GM12872 (cell line): Measurements from ENCODE around the gene GABRA1.

Experiments
- TF ChIP-seq, protein P1 (sequence below): IDR thresholded peaks from 3 replicates; pipeline ENCODE4 v1.5.1; 2011; ENCODE audit warnings: low read depth, mild to moderate bottlenecking, low read length, moderate library complexity; ENCODE audit not compliant: insufficient read depth

GABRA1 gene

DNA sequence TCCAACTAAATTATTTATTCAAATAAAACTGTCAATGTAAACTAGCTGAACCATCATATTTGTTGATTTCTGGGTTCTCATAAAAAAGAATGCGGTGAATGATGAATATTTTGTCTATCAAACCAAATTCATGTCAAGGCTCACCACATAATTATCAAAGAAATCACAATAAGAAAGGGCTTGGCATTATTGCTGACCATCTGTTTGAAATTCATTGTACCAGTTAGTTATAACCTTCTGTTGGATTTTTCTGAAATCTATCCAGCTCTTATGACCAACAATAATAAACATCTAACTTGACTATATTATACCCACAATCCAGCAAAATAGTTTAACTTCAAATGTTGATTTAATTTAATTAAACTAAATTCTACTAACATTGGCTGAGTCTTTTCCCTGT, 53.1 kb downstream of the GABRA1 start:
- TF ChIP-seq, protein P1, sequence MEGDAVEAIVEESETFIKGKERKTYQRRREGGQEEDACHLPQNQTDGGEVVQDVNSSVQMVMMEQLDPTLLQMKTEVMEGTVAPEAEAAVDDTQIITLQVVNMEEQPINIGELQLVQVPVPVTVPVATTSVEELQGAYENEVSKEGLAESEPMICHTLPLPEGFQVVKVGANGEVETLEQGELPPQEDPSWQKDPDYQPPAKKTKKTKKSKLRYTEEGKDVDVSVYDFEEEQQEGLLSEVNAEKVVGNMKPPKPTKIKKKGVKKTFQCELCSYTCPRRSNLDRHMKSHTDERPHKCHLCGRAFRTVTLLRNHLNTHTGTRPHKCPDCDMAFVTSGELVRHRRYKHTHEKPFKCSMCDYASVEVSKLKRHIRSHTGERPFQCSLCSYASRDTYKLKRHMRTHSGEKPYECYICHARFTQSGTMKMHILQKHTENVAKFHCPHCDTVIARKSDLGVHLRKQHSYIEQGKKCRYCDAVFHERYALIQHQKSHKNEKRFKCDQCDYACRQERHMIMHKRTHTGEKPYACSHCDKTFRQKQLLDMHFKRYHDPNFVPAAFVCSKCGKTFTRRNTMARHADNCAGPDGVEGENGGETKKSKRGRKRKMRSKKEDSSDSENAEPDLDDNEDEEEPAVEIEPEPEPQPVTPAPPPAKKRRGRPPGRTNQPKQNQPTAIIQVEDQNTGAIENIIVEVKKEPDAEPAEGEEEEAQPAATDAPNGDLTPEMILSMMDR = no peak

DNA sequence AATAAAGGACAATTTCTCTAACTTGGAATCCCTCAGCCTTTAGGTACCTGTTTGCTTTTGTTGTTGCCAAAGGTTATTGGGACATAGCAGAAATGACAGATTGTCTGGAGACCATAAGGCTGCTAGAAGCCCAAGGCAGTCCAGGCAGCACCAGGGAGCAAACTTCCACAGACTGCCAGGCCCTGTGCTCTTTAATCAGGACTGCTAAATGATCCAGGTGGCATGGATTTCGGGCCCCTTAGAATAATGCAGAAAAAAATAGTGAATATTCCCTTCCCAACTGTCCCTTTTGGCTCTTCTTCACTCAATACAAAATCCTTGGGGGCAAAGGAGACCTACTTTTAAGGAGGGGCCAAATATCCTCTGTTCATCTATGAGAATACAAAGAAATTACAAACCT, 73.9 kb downstream of the GABRA1 start:
- TF ChIP-seq, protein P1 = no peak

DNA sequence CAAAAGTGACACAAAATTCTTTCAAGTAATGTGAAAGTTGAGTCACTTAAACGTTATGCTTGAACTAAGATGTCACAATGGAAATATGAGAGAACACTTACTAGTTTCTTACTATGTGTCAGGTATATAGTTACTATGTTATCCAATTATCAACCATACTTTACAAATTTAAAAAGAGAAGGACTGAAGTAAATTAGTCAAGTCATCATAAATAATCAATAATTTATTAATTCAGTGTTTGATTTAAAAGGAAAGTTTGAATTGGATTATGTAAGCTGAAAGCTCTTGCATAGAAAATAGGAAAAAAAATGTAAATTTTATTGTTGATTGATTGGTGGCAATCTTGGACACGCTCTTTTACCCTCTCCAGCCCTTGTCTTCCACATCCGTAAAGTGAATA, 76.3 kb downstream of the GABRA1 start:
- TF ChIP-seq, protein P1 = no peak

DNA sequence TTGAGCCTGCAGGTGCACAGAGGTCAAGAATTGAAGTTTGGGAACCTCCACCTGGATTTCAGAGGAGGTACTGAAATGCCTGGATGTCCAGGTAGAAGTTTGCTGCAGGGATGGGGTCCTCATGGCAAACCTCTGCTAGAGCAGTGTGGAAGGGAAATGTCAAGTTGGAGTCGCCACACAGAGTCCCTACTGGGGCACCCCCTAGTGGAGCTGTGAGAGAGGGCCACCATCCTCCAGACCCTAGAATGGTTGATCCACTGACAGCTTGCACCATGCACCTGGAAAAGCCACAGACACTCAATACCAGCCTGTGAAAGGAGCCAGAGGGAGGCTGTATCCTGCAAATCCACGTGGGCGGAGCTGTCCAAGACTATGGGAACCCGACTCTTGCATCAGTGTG, 78.0 kb downstream of the GABRA1 start:
- TF ChIP-seq, protein P1 = peak; percentile 43; the same call in 1 of the 3 replicates

DNA sequence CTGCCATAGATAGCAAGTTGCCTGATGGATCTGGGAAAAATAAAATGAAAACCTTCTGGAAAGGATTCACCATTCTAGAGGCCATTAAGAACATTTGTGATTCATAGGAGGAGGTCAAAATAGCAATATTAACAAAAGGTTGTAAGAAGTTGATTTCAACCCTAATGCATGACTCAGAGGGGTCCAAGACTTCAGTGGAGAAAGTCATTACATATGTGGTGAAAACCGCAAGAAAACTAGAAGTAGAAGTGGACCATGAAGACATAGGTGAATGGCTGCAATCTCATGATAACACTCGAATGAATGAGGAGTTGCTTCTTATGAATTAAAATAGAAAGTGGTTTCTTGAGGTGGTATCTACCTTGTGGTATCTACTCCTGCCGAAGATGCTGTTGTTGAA, 86.6 kb downstream of the GABRA1 start:
- TF ChIP-seq, protein P1 = no peak

DNA sequence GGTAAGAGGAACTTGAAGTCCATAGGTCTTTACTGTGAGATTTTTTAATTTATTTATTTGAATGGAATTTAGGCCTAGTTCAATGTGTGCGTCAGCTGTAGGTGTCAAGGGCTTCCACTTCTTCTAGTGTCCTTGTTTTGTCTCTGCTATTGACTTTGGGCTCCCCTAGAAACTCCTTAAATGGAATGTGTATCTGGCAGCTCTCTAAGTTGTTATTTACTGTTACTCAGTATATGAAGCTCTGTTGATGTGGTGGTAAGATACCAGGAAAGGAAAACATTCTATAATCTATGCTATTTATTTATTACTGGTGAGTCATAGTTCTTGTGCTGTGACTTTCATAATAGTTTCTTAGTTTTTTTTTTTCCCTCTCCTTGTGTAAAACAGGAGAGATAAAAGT, 97.1 kb downstream of the GABRA1 start:
- TF ChIP-seq, protein P1 = no peak

DNA sequence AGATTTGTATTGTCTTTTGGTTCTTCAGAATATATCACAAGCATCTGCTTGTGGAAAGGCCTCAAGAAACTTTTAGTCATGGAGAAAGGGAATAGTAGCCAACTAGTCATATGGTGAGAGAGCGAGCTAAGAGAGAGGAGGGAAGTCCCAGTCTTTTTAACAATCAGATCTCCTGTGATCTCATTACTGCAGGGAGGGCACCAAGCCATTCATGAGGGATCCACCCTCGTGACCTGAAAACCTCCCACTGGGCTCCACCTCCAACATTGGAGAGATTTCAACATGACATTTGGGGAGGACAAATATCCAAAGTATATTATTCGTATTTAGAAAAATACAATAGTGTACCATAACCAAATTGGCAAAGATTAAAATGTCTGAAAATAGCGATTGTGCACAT, 99.0 kb downstream of the GABRA1 start:
- TF ChIP-seq, protein P1 = no peak
